ENCODE data around the gene PPCDC.
"Not testable (repeated sequence)": the region's sequence is repeated elsewhere in the genome, so short reads cannot be mapped to it uniquely, and the experiment has no call there.

The PPCDC gene

GRCh38 chr15:75063889-75064288 is 40.5 kb downstream of the PPCDC start:
- H3K27ac ChIP-seq: no peak overlapping the region
- DNase-seq (ENCODE audit: low read depth, low spot score): no peak

DNA sequence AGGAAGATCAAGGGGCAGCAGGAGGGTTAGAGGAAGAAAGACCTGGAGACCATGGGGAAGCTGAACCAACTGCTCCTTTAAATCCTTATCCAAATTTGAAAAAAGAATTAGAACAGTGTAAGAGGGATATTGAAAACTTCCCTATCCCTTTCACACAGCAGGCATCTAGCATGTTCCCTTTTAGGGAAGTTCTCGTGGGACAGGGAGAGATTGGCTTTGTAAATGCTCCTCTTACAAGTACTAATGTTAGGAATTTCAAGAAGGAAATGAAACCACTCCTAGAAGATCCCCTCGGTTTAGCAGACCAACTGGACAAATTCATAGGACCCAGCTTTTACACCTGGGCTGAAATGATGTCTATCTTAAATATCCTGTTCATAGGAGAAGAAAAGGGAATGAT is 41.5 kb downstream of the PPCDC start:
- H3K27ac ChIP-seq: no peak overlapping the region
- no peak for DNase-seq (ENCODE audit: low read depth, low spot score)

- DNase-seq (ENCODE audit: low read depth, low spot score): no peak
- no peak overlapping the region for H3K27ac ChIP-seq
Measured at GRCh38 chr15:75065467-75065850, 42.1 kb downstream of the PPCDC start.

- DNase-seq (ENCODE audit: low read depth, low spot score): no peak
- H3K27ac ChIP-seq: peak overlapping the region; percentile 27
Measured at GRCh38 chr15:75065851-75066509, 42.6 kb downstream of the PPCDC start.

- no peak for DNase-seq (ENCODE audit: low read depth, low spot score)
- peak overlapping the region; percentile 27 for H3K27ac ChIP-seq
Measured at GRCh38 chr15:75067123-75067830, 43.9 kb downstream of the PPCDC start.

DNA sequence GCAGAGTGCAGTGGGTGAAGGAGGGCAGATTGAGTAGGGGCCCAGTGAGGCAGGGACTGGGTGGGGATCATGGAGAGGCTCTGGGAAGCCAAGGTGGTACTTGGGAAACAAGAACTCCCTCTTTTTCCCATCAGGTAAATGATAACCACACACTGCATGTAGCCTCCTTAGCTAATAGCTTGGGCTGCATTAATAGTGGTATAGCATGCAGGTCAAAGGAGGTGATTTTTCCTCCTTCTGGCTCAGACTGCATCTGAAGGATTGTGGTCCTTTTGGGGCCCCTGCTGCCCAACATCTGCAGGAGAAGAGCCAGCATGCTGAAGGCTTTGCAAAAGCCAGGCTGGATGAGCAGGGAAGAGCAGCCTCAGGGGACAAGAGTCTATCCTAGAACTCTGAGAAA is 45.4 kb downstream of the PPCDC start:
- DNase-seq (ENCODE audit: low read depth, low spot score): no peak
- no peak overlapping the region for H3K27ac ChIP-seq

GRCh38 chr15:75069301-75069925 is 46.0 kb downstream of the PPCDC start:
- DNase-seq (ENCODE audit: low read depth, low spot score): no peak
- no peak overlapping the region for H3K27ac ChIP-seq

GRCh38 chr15:75070674-75071073 is 47.3 kb downstream of the PPCDC start:
- H3K27ac ChIP-seq: no peak overlapping the region

GRCh38 chr15:75073197-75073596 is 49.8 kb downstream of the PPCDC start:
- H3K27ac ChIP-seq: no peak overlapping the region

More at GRCh38 chr15:75070674-75071073, 47.3 kb downstream of the PPCDC start:
- DNase-seq (ENCODE audit: low read depth, low spot score): no peak

DNA sequence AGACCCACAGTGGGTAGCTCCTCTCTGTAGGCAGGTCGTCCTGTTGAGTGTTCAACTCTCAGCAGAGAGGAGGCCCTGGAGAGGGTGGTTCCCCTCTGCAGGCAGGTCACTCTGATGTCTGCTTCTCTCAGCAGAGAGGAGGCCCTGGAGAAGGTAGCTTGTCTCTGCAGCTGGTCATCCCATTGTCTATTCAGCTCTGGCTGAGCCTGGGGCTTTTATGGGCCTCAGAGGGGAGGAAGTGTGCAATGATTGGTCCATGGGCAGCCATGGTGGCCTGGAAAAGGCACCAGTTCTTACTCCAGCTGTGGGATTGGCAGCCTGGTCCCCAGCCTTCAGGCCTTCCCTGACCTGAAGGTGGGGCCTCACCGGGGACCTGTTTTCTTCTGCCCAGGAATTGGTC is 52.9 kb downstream of the PPCDC start:
- no peak for DNase-seq (ENCODE audit: low read depth, low spot score)
- H3K27ac ChIP-seq: no peak overlapping the region

More at GRCh38 chr15:75073197-75073596, 49.8 kb downstream of the PPCDC start:
- DNase-seq (ENCODE audit: low read depth, low spot score): no peak

- DNase-seq (ENCODE audit: low read depth, low spot score); H3K27ac ChIP-seq: not testable (repeated sequence)
Measured at GRCh38 chr15:75077551-75077961, 54.2 kb downstream of the PPCDC start.

GRCh38 chr15:75081150-75081549 is 57.8 kb downstream of the PPCDC start:
- no peak for DNase-seq (ENCODE audit: low read depth, low spot score)

DNA sequence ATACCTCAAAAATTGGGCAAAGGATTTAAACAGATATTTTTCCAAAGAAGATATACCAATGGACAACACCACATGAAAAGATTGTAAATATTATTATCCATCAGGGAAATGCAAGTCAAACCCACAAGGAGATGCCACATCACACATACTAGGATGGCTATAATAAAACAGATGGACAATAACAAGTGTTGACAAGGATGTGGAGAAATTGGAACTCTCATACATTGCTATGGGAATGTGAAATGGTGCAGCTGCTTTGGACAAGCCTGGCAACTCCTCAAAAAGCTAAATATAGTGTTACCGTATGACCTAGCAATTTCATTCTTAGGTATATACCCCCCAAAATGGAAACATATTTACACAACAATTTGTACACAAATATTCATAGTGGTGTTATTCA is 59.3 kb downstream of the PPCDC start:
- H3K27ac ChIP-seq: no peak overlapping the region
- no peak for DNase-seq (ENCODE audit: low read depth, low spot score)

More at GRCh38 chr15:75081150-75081549, 57.8 kb downstream of the PPCDC start:
- no peak overlapping the region for H3K27ac ChIP-seq

DNA sequence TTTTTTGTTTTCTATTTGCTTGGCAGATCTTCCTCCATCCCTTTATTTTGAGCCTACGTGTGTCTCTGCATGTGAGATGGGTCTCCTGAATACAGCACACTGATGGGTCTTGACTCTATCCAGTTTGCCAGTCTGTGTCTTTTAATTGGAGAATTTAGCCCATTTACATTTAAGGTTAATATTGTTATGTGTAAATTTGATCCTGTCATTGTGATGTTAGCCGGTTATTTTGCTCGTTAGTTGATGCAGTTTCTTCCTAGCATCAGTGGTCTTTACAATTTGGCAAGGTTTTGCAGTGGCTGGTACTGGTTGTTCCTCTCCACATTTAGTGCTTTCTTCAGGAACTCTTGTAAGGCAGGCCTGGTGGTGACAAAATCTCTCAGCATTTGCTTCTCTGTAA is 62.3 kb downstream of the PPCDC start:
- not testable (repeated sequence) for DNase-seq (ENCODE audit: low read depth, low spot score); H3K27ac ChIP-seq

GRCh38 chr15:75089456-75090387 is 66.3 kb downstream of the PPCDC start:
- H3K27ac ChIP-seq: no peak overlapping the region
- no peak for DNase-seq (ENCODE audit: low read depth, low spot score)

- H3K27ac ChIP-seq: no peak overlapping the region
- DNase-seq (ENCODE audit: low read depth, low spot score): no peak
Measured at GRCh38 chr15:75090388-75090734, 67.0 kb downstream of the PPCDC start.

DNA sequence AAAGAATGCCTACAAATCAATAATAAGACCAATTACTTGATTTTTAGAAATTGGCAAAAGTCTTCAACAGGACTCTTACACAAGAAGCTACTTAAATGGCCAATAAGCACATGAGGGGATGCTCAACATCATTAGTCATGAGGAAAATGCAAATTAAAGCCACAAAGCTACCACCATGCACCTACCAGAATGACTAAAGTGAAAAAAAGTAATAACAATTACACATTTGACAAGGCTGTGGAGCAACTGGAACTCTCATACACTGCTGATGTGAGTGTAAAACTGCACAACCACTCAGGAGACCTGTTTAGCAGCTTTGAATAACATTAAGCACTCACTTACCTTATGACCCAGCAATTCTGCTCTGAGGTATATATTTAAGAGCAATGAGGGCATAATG is 68.4 kb downstream of the PPCDC start:
- no peak for DNase-seq (ENCODE audit: low read depth, low spot score)
- no peak overlapping the region for H3K27ac ChIP-seq

DNA sequence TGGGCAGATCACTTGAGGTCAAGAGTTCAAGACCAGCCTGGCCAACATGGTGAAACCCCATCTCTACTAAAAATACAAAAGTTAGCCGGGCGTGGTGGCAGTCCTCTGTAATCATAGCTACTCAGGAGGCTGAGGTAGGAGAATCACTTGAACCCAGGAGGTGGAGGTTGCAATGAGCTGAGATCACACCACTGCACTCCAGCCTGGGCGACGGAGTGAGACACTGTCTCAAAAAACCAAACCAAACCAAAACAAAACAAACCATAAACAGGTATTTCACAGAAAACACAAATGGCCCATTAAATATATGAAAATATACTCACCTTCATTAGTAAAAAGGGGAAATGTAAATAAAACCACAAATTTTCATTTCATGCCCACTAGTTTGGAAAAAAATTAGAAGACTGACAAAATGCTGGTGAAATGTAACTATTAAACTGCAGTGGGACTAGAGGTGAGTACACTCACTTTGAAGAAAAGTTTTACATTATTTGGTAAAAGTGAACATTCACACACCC is 71.6 kb downstream of the PPCDC start:
- DNase-seq (ENCODE audit: low read depth, low spot score); H3K27ac ChIP-seq: not testable (repeated sequence)

- no peak overlapping the region for H3K27ac ChIP-seq
Measured at GRCh38 chr15:75095594-75095993, 72.2 kb downstream of the PPCDC start.

DNA sequence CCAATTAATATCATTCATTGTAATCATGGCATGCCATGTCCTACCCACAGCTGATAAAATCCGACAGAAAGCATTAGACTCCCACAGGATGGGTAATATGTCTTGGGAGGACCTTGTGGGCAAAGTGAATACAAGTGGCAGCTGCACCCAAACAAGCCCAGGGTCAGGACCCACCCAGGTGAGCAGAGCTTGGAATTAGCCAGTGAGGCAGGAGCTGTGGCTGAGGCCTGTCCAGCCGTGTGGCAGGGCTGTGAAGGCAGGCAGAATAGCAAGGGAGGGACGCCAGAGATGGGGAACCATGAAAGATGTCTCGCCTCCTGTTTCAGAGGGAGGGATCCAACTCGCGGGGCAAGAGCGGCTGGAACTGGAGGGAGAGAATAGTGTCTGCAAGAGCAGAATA is 74.5 kb downstream of the PPCDC start:
- no peak overlapping the region for H3K27ac ChIP-seq
- no peak for DNase-seq (ENCODE audit: low read depth, low spot score)

More at GRCh38 chr15:75095594-75095993, 72.2 kb downstream of the PPCDC start:
- no peak for DNase-seq (ENCODE audit: low read depth, low spot score)
